Activated CD4-positive, alpha-beta T cell treated with anti-CD3 and anti-CD28 coated beads, Interleukin-2, Interleukin-6, amounts not matched to agents 100 ng/mL and 50 ng/mL, durations not matched to agents 16 hours and 8 hours (primary cell): Measurements from ENCODE around the gene INSL3.

Source experiments
- DNase-seq: peaks from one replicate; pipeline ENCODE4 v3.0.0-alpha.2; 2020

INSL3 gene, protein sequence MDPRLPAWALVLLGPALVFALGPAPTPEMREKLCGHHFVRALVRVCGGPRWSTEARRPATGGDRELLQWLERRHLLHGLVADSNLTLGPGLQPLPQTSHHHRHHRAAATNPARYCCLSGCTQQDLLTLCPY

DNA sequence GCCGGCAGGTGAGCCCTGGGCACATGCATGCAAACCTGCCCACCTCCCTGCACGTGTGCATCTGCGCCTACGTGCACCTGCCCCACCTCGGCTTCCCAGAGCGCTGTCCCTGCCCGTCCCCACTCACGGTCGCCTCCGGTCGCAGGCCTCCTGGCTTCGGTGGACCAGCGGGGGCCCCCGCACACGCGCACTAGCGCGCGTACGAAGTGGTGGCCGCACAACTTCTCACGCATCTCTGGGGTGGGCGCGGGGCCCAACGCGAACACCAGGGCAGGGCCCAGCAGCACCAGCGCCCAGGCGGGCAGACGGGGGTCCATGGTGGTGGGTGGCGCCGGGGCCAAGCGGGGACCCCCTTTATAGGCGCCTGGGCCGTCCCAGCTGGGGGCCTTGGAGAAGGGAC is at the start of gene INSL3:
Gene INSL3, minus strand, starts transcription at position 330 of the 400 bp plus-strand sequence. Its CDS starts 13 bp downstream, at position 317.
- DNase-seq = no peak

DNA sequence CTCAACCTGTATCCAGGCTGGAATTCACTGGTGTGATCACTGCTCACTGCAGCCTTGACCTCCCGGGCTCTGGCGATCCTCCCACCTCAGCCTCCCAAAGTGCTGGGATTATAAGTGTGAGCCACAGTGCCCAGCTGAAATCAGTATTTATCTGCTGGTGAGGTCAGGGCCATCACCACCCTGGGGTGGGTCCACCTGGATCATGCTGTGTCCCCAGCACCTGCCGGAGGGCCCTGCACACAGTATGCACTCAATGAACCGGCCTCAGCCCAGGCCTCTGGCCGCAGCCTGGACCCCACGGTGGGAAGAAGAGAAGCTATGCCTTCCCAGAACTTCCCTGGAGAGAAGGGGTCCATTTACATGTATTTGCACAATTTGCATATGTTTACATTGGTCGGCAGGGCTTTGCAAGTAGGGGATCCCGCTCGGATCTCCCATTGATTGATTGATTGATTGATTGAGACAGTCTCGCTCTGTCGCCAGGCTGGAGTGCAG is 47.8 kb upstream of the INSL3 start:
- DNase-seq = no peak

DNA sequence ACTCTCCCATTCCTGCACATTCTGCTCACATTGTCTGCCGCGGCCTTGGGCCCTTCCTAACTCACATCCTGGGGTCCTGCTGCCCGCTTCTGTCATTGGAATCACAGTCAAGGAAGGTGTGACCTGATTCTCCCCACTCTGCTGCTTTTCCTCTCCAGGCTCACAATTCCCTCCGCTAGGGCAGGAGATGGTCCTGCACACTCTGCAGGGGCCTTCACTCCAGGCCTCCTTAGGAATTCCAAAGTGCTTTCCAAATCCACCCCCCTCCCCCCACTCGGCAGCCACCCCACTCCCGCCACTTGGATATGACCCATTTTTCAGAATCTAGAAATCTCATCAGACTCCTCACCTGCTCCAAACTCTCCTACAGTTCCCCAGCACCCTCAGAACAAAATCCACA is 47.4 kb upstream of the INSL3 start:
- no peak for DNase-seq

DNA sequence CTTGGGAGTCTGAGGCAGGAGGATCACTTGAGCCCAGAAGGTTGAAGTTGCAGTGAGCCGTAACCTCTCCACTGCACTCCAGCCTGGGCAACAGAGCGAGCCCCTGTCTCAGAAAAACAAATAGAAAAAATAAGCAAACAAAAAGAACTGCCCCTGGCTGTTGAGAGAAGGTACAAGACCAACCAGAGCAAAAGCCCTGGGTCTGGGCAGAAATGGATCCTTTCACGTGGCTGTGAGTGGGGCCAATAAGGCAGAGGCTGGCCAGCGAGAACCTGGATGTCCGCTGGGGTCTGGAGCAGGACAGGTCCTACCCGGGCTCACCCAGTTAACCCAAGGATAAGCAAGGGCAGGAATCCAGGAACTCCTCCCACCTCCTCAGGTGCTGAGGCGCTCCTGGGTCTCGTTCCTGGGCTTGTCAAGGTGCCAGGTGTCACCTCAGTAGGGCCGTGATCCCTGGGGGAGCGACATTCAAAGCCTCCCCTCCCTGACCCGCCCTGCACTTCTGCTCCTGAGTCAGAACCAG is 45.7 kb upstream of the INSL3 start:
- no peak for DNase-seq

DNA sequence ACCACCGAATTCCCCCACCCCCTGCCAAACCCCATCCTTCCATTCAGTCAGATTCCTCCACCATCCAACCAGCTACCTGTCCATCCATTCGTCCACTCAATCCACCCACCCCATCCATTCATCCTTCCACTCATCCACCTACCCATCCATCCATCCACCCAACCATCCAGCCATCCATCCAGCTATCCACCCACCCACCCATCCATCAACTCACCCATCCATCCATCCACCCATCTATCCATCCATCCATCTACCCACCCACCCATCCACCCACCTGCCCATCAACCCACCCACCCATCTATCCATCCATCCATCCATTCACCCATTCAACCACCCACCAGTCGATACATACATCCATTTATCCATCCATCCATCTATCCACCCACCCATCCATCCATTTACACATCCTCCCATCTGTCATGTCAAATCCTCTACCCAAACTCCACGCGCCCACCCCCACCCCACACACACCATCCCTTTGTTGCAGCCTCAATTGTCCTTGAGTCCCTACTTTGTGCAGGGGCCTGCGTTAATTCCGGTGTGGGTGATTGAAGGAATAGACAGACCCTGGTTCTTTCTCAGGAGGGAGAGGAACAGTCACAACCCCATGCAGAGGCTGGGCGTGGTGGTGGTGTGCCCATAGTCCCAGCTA is 45.1 kb upstream of the INSL3 start:
- no peak for DNase-seq

DNA sequence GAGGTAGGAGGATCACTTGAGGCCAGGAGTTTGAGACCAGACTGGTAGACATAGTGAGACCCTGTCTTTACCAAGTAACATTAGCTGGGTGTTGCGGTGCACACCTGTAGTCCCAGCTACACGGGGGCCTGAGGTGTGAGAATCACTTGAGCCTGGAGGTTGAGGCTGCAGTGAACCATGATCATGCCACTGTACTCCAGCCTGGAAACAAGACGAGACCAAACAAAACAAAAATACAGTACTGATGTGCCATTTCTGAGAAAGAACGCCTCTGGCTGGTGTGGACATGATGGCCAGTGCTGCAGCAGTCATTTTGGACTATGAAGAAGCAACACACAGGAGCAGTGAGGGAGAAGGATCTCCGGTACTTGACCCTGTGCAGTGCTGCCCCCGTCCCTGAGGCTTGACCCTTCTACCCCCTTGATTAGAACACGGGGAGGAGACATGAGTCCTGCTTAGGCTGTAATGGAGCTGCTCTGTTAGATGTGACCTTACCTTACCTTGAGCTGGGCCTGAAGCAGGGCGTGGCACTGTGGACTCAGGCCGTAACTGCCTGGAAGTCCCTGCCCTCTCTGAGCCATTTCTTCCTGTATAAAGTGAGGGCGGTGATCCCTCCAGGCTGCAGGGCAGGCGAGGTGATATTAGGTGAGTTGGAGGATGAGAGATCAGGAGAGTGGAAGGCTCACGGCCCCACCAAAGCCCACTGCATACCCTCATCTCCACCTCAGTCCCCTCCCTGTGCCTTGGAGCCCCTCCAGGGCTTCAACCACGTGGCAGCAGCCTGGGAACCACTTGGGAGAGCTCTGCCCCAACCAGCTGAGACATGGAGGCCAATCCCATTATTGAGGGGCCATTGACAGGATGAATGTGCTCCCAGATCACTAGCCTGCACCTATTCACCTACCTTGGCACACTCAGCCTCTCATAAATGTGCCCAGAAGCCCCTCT is 44.3 kb upstream of the INSL3 start:
- peak; percentile 51 for DNase-seq

DNA sequence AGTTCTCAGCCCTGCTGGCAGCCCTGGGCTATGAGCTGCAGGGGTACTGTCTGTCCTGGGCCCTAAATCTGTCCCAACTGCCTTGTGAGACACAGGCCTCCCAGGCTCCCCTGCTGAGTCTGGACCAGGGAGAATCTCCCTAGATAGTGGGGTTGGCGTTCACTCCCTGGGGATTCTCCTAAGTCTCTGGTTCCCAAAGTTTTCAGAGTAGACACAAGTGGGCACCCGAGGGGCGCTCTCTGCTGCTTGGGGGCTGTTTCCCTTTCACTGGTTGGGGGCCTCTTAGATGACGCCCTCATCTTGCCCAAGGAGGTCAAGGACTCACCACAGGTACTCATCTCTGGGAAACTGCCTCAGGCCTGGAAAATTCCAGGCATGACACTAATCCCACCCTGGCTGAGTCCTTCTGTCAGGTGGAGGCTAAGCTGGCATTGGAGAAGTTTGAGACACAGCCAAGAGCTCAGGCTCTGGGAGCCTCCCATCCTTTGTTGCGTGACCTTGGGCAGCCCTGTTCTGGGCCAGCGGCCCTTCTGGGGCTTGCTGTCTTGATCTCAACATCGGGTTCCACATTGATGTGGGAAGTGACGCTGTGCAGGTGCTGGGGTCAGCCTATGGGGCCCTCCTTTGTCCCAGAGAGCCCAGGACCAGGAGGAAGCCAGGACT is 42.3 kb upstream of the INSL3 start:
- no peak for DNase-seq

DNA sequence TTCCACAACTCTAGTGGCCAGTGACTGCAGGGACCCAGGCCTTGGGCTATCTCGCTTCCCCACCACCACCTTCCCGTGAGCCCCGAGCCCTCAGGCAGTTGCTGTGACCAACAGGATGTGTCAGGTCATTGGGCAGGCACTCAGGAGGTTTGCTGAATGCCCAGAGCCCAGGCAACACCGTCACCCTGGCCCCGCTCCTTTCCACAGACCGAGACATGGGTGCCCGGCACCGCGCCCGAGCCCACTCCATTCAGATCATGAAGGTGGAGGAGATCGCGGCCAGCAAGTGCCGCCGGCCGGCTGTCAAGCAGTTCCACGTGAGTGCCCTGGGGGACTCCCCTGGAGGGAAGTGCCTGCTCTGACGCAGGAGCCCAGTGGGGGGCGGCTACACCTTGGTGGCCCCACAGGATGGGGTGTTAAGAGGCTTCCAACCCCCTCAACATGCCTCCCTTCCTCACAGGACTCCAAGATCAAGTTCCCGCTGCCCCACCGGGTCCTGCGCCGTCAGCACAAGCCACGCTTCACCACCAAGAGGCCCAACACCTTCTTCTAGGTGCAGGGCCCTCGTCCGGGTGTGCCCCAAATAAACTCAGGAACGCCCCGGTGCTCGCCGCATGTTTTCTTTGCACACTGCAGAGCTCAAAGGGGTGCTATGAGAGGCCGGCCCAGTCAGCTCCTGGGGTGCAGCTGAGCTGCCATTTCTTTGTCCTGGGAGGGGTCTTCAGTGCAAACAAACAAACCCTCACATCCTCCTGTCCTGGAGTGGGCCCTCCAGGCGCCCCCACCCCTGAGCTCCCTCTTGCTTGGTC is 41.6 kb upstream of the INSL3 start:
- no peak for DNase-seq

DNA sequence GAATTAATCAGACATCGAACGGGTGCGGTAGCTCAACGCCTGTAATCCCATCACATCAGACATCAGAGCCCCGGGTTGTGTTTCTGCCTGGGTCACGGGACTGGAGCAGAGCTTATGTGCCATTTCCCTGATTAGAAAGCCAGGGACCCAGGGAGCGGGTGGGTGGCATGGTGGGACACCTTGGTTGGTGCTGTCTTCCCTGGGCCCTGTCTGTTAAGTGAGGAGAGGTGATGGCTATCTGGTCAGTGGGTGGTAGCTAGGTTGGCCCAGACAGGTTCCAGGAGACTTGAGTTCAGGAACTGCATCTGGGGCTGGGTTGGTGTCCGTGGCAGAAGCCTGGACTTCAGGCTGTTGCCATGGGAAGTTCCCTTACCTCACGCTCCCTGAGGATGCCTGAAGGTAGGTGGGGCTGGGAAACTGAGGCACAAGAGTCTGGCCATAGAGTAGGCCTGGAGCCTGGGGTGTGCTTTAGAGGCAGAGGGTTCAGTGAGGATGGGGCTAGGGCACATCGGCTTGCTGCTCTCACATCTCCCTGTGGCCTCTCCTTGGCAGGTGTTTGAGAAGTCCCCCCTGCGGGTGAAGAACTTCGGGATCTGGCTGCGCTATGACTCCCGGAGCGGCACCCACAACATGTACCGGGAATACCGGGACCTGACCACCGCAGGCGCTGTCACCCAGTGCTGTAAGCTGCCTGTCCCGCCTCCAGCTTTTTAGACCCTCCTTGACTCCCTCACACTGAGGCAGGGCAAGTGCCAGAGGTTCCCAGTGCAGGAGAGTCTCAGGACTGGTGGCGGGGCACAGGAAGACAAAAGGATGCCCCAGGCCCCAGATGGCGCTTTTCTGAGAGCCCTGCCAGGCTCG is 40.5 kb upstream of the INSL3 start:
- DNase-seq = no peak

DNA sequence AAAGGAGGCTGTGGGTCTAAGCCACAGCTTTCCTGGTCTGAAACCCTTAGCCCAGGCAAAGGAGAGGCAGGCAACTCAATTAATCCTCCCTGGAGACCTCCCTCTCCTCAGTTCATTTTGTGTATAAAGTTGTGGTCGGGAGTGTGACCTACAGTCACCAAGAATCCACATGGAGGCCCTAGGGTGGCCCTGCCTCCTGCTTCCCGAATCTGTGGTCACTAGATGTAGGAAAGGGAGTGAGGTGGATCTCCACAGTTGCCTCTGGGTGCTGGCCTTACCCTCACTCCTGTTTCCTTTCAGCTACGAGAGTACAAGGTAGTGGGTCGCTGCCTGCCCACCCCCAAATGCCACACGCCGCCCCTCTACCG is 39.7 kb upstream of the INSL3 start:
- DNase-seq = no peak

DNA sequence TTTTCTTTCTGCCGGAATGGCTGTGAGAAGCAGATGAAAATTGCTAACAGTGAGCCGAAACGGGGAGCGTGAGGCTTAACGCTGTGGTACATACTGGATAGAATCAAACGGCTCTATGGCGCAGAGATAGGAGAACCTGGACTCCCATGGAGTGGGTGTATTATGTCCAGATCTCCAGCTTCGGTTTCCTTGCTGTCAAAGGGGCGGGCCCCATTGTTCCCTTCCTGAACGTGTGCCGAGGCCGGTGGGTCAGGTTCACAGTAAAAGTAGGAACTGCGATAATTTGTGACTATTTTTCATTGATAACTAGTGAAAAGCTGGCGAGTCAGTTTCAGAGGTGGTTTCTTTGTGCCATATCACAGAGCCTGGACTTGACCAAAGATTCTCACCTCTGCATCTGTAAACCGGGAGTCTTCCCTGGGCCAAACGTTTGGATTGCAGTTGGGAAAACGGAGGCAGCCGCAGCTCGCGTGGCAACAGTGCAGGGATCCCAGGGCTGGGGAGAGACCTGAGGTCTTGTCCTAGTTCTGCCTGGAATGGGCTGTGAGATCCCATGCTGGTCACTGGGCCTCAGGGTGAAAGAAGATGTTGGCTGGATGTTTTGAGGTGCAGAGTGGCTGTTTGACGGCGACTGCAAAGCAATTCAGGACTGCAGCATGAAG is 39.1 kb upstream of the INSL3 start:
- DNase-seq = no peak

DNA sequence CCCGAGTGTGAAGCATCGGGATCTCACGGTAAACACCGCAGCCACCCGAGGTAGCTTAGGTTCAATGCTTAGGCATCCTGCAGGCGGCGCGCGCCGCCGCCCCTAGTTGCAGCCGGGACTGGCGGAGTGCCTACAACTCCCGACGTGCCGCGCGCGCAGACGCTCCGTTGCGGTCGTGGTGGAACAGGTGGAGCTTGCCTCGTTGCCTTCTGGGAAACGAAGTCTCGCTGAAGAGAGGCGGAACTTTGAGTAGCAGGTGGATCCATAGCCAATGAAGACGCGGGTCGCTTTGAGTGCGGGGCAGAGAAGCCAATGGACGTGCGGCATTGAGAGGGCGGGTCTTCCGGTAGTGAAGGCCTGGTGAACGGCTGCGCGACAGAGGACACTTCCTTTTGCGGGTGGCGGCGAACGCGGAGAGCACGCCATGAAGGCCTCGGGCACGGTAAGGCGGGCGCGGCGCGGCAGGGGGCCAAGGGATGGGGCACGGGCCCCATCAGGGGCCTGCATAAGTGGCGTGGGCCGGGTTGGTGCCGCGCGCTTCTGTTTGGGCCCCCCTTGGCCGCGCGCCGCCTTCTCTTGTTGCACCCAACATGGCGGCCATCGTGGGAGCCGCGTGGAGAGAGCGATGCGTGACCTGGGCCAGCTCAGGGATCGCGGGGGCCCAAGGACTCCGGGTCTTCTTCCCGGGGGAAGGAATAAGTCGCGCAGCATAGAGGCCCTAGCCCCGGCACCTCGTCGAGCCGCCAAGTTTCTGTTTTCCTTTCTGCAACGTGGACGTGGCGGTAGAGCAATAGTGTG is 38.4 kb upstream of the INSL3 start, which contains the start of gene RPL18A:
Gene RPL18A, plus strand, starts transcription at position 378 of the 798 bp plus-strand sequence. Its CDS starts 47 bp downstream, at position 425.
- DNase-seq = peak; percentile 100

DNA sequence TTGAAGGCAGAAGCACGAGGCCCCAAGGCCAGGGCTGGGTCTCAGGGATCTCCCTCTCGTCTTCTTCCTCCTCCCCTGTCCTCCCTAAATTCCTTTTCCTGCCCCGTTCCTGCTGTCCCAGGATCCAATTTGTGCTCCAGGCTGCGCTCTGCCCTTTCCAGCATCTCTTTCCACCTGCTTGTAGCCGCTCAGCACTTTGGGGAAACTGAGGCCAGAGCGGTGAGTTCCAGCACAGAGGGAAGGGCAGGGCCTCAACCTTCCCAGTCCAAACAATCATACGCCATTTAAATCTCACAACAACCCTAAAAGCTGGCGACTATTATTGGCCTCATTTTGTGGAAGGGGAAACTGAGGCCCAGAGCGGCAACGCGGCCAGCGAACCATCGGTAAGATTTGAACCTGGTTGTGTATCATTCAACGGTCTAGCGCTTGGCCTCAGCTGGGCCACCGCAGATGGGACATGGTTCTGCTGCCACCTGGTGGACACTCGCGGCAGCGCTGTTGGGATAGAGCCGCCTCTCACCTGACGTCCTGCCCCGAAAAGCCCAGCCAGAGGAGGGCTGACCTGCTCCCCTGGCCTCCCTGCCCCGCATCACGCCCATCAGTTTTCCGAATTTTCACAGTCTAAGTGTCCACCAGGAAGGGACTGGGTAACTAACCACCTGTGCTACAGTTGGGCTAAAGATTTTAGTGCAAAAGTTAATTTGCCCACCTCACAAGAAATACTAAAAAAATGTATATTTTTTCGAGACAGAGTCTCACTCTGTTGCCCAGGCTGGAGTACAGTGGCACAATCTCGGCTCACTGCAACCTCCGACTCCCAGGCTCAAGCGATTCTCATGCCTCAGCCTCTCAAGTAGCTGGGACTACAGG is 34.2 kb upstream of the INSL3 start:
- peak; percentile 94 for DNase-seq

DNA sequence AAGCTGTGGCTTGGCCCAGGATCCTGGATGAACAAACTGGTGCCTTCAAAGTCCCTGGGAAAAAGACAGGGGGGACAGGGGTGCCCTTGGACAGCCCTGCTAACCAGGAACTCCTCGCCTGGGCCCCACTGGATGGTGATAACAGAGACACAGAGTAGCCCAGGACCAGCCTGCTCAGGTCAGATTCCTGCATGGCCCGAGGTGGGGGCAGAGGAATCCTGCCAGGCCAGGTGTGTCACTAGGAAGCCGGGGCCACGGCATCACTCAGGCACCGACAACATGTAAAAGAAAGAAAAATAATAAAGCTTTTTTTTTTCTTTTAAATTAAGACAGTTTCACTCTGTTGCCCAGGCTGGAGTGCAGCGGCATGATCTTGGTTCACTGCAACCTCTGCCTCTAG is 32.7 kb upstream of the INSL3 start:
- DNase-seq = no peak

DNA sequence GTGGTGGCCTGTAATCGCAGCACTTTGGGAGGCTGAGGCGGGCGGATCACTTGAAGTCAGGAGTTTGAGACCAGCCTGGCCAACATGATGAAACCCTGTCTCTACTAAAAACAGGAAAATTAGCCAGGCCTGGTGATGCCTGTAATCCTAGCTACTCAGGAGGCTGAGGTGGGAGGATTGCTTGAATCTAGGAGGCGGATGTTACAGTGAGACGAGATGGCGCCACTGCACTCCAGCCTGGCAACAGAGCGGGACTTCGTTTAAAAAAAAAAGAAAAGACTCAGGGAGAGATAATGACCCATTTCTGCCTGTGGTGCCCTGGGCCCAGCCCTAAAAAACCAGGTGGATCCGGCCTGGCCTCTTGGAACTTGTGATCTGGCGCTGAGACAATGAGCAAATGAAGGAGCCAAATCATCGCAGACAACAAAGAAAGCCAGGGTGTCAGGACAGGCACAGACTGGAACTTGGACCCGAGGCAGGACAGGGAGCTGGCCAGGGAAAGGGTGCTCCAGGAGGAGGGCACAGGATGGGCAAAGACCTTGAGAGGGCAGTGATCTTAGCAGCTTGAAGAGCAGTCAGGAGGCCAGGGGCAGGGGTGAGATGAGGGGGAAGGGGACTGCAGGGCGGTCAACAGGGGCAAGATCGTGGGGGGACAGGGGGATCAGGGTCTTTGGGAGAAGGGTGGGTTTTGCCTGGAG is 27.4 kb upstream of the INSL3 start:
- no peak for DNase-seq

DNA sequence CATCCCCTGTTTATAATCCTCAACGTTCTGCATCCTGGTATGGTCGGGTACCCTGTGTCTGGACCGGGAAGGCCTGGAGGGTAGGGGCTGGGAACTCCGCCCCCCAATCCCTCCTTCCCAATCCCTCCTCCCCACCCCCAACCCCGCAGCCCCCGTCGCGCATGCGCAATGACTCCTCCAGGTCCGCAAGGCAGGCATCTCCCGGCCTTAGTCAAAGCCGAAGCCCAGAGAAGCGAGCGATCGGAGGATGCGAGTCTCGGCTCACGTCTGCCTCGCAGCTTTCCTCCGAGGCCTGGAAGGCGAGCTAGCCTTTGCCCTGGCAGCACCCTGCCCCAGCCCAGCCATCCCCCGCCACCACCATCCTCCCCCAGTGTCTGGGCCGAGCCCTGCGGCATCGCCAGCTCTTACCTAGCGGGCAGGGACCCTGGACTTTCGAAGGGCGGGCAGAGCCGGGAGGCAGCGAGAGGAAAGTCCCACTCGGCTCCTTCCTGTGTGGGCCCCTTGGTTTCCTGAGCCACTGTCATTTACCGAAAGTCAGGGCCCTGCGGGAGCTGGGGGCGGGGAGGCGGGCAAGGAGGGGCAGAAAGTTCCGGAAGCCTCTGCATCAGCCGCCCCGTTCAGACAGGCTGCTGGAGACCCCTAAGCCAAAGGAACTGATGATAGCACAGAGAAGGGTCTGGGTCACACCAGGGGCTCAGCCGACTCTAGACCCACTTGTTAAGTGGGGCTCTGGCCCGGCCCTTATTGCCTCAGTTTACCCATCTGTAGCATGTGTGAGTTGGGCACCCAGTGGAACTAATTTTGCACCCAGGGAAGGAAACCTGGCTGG is 26.4 kb upstream of the INSL3 start, which contains the start of gene JAK3:
Gene JAK3, minus strand, starts transcription at position 445 of the 829 bp plus-strand sequence. CDS start 3,565 bp downstream, outside the sequence.
- peak; percentile 95 for DNase-seq

DNA sequence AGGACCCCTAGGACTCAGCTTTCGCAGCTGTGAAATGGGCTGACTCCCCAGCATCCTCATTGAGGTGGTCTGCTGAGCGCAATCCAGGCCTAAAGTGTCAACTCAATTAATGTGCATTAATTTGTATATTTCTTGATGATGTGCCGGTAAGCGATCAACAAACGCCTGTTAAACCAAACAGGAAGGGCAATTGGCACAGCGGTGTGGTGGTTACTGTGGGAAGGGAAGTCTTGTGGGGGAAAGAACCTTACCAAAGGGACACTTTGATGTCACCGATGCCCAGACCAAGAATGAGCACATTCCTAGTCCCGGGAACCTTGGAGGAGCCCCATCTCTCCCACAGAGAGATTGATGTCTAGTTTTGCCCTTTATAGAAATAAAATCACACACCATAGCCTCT is 24.8 kb upstream of the INSL3 start:
- DNase-seq = peak; percentile 62
